NCI-H748 treated with DMSO at 0.1 percent for 48 hours (cell line): ENCODE data around the gene CENPX.

Experiments used
- DNase-seq: peaks from one replicate; lab custom pipeline; 2025; lab: John Stamatoyannopoulos, UW

The CENPX gene

DNA sequence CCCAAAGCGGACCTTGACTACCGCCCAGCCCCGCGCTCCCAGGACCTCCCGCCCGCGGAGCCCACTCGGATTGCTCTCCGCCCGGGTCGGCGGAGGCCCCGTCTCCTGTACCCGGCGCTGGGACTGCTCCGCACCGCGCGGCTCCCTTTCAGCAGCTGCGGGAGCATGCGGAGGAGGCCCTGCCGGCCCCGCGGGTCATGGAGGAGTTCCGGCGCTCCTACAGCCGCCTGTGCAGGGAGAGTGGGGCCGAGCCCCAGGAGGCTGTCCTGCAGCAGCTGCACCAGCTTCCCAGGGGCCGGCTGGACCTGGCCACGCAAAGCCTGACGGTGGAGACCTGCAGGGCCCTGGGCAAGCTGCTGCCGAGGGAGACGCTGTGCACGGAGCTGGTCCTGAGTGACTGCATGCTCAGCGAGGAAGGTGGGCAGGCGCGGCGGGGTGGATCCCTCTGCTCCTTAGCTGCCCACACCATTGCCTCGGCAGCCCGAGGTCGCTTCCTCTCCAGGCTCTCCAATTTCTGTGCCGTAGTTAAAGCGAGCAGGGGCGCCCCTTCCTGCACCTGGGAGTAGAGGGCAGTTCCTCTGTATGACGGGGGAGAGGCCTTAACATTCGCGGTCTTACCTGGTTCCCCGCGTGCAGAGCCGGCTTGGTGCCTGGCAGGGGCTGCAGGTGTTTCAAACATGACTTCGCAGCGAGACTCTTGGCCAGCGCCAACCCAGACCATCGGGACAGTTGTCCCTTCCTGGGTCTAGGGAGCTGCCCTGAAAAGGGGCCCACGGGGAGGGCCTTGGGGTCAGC lies 966 bp upstream of the CENPX start:
- DNase-seq = no peak

DNA sequence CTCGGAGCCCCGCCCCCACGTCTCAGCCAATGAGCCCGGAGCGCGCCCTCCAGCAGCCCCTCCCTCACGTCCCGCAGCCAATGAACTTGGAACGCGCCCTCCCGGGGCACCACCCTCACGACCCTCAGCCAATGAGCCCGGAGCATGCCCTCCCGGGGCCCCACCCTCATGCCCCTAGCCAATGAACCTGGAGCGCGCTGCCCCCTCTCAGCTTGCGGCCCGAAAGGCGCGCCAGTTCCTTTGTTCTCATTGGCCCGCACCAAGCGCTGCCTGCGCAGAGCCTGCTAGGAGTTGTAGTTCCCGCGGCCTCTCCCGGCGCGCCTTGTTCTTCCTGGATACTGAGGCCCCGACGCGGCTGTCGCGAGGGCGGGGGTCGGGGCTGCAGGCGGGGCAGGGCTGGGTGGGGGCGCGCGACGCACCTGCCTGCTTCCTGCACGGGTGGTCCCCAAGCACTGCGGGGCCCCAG lies 336 bp upstream of the CENPX start, which contains the start of gene LRRC45:
Gene LRRC45, plus strand, starts transcription at position 325 of the 466 bp plus-strand sequence. CDS start 339 bp downstream, outside the sequence.
- DNase-seq = peak; percentile 96

GRCh38 chr17:82021900-82022309 lies 773 bp downstream of the CENPX start:
- no peak for DNase-seq

DNA sequence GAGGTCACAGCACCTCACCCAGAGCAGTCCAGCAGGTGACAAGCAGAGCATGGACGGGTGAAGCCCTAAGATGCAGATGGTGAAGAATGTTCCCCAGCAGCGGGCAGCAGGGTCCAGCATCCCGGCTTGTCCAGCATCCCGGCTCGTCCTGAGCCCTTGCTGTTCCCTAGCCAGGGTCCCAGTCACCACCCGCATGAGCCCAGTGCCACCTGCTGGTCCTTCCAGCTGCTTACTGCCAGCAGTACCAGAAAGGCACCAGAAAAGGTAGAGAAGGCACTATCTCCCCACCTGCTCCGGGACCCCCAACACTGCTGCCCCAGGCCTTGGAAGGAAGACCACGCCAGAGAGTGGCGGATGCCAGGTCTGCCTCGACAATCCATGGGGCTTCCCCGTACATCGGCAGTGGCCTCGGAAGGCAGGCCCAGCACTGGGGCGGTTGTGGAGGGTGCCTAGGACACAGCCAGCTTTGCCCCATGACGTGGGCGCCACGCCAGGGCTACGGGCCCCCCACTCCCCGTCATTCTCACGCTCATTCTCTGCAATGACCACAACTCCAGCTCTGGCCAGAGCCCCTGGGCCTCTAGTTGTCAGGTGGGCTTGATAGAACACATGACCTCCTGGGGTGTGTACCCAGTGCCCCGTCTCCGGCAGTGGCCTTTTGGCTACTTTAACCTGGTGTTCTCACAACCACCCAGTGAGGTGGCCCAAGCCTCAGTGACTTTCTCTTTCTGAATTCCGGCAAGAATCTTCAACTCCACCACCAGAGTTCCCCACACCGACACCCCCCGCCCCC lies 1.4 kb downstream of the CENPX start:
- DNase-seq = peak; percentile 7

- DNase-seq = no peak
These were observed 2.0 kb downstream of the CENPX start for GRCh38 chr17:82020572-82021106.

- peak; percentile 28 for DNase-seq
These were observed 2.7 kb downstream of the CENPX start for GRCh38 chr17:82019690-82020571.

DNA sequence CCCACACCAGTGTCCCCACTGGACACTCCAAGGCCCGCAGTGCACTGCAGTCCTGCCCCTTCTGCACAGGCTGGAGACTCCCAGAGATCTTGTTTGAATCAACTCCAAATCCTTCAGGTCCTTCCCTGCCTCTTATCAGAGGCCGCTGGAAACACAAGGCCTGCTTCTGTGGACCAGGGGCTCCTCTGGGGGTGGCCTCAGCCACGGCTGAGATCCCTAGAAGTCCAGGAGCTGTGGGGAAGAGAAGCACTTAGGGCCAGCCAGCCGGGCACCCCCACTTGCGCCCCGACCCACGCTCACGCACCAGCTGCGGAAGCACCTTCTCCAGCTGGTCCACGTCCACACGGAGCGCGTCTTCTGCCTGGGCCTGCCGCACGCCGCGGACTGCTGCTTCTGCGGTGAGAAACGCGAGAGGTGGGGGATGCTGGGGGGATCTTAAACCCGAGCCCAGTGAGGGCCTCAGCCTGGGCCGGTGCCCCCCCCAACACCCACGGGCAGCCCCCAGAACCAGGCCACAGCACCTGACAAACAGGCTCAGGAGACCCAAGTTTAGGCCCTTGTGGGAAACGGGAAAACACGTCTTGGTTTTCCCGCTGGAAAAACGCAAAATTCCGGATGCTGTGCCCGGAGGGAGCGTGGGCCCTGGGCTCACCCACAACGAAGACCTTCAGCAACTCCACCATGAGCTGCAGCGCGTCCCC lies 3.5 kb downstream of the CENPX start:
- no peak for DNase-seq

- no peak for DNase-seq
These were observed 4.3 kb downstream of the CENPX start for GRCh38 chr17:82018152-82018988.

DNA sequence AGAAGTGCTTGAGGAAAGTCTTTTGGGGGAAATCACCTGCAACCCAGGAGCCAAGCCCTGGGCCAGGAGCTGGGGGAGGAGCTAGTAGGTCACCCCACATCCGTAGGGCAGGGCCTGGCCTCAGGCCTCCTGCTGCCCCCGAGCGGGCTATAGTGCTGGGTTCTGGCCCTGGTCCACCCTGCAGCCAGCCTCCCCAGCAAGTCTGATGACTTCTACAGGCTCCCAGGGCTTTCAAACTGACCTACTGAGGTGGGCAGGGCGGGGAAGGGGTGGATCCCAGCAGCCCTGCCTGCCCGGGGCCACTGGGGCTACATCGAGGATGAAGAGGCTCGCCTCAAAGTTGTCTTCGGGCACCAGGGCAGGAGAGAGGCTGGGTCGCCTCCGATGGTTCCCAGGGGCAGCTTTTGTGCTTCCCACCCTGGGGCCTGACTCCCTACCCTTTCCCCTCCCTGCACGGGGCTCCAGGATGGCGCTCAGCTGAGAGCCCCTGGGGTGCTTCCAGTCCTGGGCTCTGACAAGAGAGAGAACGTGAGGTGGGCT lies 5.0 kb downstream of the CENPX start:
- DNase-seq = no peak

DNA sequence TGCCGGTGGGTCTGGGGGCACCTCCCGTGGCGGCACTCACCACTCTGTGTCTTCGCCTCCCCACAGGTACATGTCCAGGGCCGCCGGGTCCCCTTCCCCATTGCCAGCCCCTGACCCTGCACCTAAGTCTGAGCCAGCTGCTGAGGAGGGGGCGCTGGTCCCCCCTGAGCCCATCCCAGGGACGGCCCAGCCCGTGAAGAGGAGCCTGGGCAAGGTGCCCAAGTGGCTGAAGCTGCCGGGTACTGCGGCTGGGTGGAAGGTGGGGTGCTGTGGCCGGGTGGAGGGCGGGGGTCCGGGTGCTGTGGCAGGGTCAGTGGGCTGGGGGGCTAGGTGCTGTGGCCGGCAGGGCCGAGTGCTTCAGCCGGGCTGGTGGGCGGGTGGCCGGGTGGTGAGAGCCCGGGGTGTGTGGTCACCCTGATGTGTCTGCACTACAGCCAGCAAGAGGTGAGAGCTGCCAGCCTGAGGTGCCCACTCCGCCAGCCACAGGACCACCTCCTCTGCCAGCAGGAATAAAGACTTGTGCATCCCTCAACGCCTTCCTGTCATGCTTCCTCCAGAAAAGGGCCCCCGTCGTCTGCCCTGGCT lies 5.7 kb downstream of the CENPX start:
- DNase-seq = no peak

GRCh38 chr17:82016061-82016874 lies 6.4 kb downstream of the CENPX start:
- DNase-seq = no peak

GRCh38 chr17:82015311-82015971 lies 7.2 kb downstream of the CENPX start:
- no peak for DNase-seq

GRCh38 chr17:82014971-82015310 lies 7.7 kb downstream of the CENPX start:
- no peak for DNase-seq

- DNase-seq = no peak
These were observed 8.2 kb downstream of the CENPX start for GRCh38 chr17:82014432-82014831.

- no peak for DNase-seq
These were observed 8.8 kb downstream of the CENPX start for GRCh38 chr17:82013772-82014321.

- no peak for DNase-seq
These were observed 9.3 kb downstream of the CENPX start for GRCh38 chr17:82013341-82013740.

DNA sequence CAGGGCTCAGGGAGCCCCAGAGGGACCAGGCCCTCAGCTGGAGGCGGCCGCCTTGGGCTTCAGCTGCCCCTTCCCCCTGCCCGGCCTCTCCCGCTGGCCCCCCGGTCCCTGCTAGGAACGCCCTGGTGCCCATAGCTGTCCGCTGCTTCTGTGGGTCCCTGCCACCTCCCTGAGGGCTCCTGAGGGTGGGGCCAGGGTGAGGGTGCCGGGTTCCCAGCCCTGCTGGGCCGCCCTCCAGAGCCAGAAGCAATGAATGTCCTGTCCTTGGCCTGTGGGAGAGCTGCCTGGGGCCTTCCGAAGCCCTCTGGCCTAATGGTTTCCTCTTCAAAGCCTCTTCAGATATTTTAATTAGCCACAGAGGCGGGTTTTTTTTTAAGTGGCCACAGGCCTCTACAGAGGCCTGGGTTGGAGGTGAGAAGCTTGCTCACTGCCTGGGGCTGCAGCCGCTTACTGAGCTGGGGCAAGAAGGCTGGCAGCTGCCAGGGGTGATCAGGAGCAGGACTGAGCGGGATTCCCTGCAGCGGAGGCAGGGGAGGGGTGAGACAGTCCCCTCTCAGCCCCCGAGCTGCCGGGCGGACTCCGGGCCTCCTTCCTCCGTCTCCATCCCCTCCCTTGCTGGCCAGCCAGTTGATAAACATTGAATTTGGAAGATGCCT lies 9.9 kb downstream of the CENPX start:
- no peak for DNase-seq
